K562 (cell line): ENCODE data around the gene KIF25. TPM values are rescaled to one million over a fixed set of nuclear protein-coding genes. Genes with fewer than 3 reads are reported as not detected.
"Not testable (repeated sequence)": the region's sequence is repeated elsewhere in the genome, so short reads cannot be mapped to it uniquely, and the experiment has no call there.

ENCODE experiments used
- ATAC-seq: fragments of 200-7000 bp; cut with Tn5 transposase; 3 replicates; pipeline ENCODE4 v1.9.1; 2020; ENCODE audit warnings: moderate library complexity
- BruUV-seq: library from RNA; stranded (reverse); fragments of 400-500 nt; replicated peaks from 2 replicates; lab custom pipeline; 2021; lab: Mats Ljungman, UMichigan
- CTCF ChIA-PET: fragments of 300-600 bp; formaldehyde crosslinking; extraction: SDS; loops from one replicate; lab custom pipeline; 2021; ENCODE audit warnings: low intra/inter-chr PET ratio; lab: Yijun Ruan, JAX
- POLR2A ChIA-PET: fragments of 300-600, 350-650 bp; sonication (Branson Sonifier 250); formaldehyde crosslinking; extraction: SDS; loops from one replicate; lab custom pipeline; 2021; ENCODE audit warnings: antibody characterized with exemption, inconsistent platforms; lab: Yijun Ruan, JAX
- DNase-seq, 4 experiments: peaks; one replicate each; pipeline versions ENCODE4 v3.0.0 to v3.0.0-alpha.2; 2011 to 2018; ENCODE audit warnings: low spot score in 3 of 4, mixed read lengths in 3 of 4; ENCODE audit errors: extremely low read depth in 1 of 4
- FAIRE-seq: peaks from 2 replicates; lab custom pipeline; 2011; peaks lifted over from hg19 to GRCh38; lab: Jason Lieb, UNC
- H2AFZ ChIP-seq: 2 replicates; pipeline ENCODE4 v1.6.0; 2011; ENCODE audit warnings: low read depth, low read length, control low read depth, inconsistent platforms
- H3K27ac ChIP-seq: fragments of 200-600 bp; 3 replicates; pipeline ENCODE4 v1.8.0; 2011; ENCODE audit warnings: low read depth, mild to moderate bottlenecking, control low read depth, inconsistent platforms, low read length, moderate library complexity, mixed read lengths; ENCODE audit errors: extremely low read depth
- H3K27me3 ChIP-seq, 2 experiments: fragments of 300-600 bp in 1 of 2; 2 replicates in 1 of 2; 3 replicates in 1 of 2; pipeline versions ENCODE4 v1.6.0 to v1.8.0; 2011; ENCODE audit warnings: inconsistent platforms in 2 of 2, low read length in 2 of 2, mild to moderate bottlenecking in 1 of 2, mixed read lengths in 1 of 2, moderate library complexity in 1 of 2; ENCODE audit not compliant: control insufficient read depth in 2 of 2, insufficient read depth in 2 of 2
- H3K36me3 ChIP-seq: fragments of 300-600 bp; 3 replicates; pipeline ENCODE4 v1.8.0; 2011; ENCODE audit warnings: mild to moderate bottlenecking, low read length, inconsistent platforms; ENCODE audit not compliant: control insufficient read depth, insufficient read depth
- H3K4me1 ChIP-seq, 2 experiments: fragments of 200-600 bp in 1 of 2; replicated peaks in 1 of 2; 2 replicates in 1 of 2; 3 replicates in 1 of 2; pipeline versions ENCODE4 v1.5.1 to v1.8.0; 2011; ENCODE audit warnings: inconsistent platforms in 2 of 2, low read length in 2 of 2, mild to moderate bottlenecking in 1 of 2, mixed read lengths in 1 of 2, moderate library complexity in 1 of 2; ENCODE audit not compliant: control insufficient read depth in 2 of 2, insufficient read depth in 2 of 2
- H3K4me2 ChIP-seq: 2 replicates; pipeline ENCODE4 v1.6.1; 2011; ENCODE audit warnings: low read length, control low read depth, inconsistent platforms, mixed read lengths; ENCODE audit not compliant: insufficient read depth
- H3K4me3 ChIP-seq: fragments of 200-600 bp; sonication (generic), shearing (Covaris generic); 2 replicates; pipeline ENCODE4 v1.5.1; 2016; ENCODE audit warnings: control low read depth, inconsistent platforms
- H3K79me2 ChIP-seq: fragments of 200-600 bp; 3 replicates; pipeline ENCODE4 v1.8.0; 2011; ENCODE audit warnings: low read length, inconsistent platforms; ENCODE audit not compliant: control insufficient read depth, insufficient read depth
- H3K9ac ChIP-seq, 2 experiments: 2 replicates each; pipeline versions ENCODE4 v1.6.0 to v1.6.1; 2011; ENCODE audit warnings: low read depth in 2 of 2, low read length in 2 of 2, control low read depth in 1 of 2, inconsistent platforms in 1 of 2, mild to moderate bottlenecking in 1 of 2, mixed read lengths in 1 of 2; ENCODE audit not compliant: insufficient read depth in 1 of 2
- H3K9me1 ChIP-seq: one replicate; pipeline ENCODE4 v1.6.0; 2011; ENCODE audit warnings: inconsistent platforms, mild to moderate bottlenecking, low read length, moderate library complexity; ENCODE audit not compliant: control insufficient read depth, insufficient read depth
- H3K9me3 ChIP-seq: replicated peaks from 2 replicates; pipeline ENCODE4 v1.5.1; 2011; ENCODE audit warnings: low read depth, low read length, inconsistent platforms; ENCODE audit not compliant: control insufficient read depth, insufficient read depth
- H4K20me1 ChIP-seq: replicated peaks from 2 replicates; pipeline ENCODE4 v1.6.1; 2011; ENCODE audit warnings: low read length, inconsistent platforms, mixed read lengths; ENCODE audit not compliant: control insufficient read depth, insufficient read depth
- ATF7 ChIP-seq: fragments of 450-650 bp; IDR thresholded peaks from 2 replicates; pipeline ENCODE4 v1.7.1; 2014; ENCODE audit warnings: mild to moderate bottlenecking, moderate library complexity
- MCM3 ChIP-seq: fragments of 450-650 bp; IDR thresholded peaks from 2 replicates; pipeline ENCODE4 v1.6.1; 2016
- NCOA2 ChIP-seq, 2 experiments: fragments of 450-650 bp; IDR thresholded peaks; 2 replicates each; pipeline ENCODE4 v1.6.1; 2018; ENCODE audit warnings: mild to moderate bottlenecking in 2 of 2, moderate library complexity in 1 of 2; ENCODE audit not compliant: partially characterized antibody in 2 of 2
- POLR2G ChIP-seq: fragments of 200-400 bp; formaldehyde crosslinking; IDR thresholded peaks from 2 replicates; pipeline ENCODE4 v1.6.1; 2017; ENCODE audit warnings: low read depth, mild to moderate bottlenecking, antibody characterized with exemption, low read length, moderate library complexity
- ZNF316 ChIP-seq: fragments of 450-650 bp; IDR thresholded peaks from 2 replicates; pipeline ENCODE4 v1.6.1; 2016
- ZNF780A ChIP-seq: fragments of 250-450 bp; sonication (Bioruptor Pico); IDR thresholded peaks from 2 replicates; pipeline ENCODE4 v1.5.0; 2021; ENCODE audit warnings: mild to moderate bottlenecking
- WGBS: fragments of 100-300 bp; shearing (Covaris generic); methylation state at CpG from one replicate; pipeline ENCODE4 v1.1.6; 2016; ENCODE audit warnings: low coverage, mixed read lengths; ENCODE audit not compliant: insufficient coverage; ENCODE audit errors: missing lambda C conversion rate; 5-methylcytosine and 5-hydroxymethylcytosine counted together
- in situ Hi-C: fragments of 300-500 bp; cut with MboI; formaldehyde crosslinking; loops from 4 replicates; pipeline ENCODE4 v1.15.0; 2018; ENCODE audit warnings: inconsistent platforms, mixed read lengths
- intact Hi-C: fragments of 100-400 bp; cut with micrococcal nuclease; formaldehyde crosslinking; loops from 2 replicates; pipeline ENCODE4 v1.14.2; 2022
- polyA plus RNA-seq, 8 experiments: library from polyadenylated mRNA; depleted of rRNA in 4 of 8; stranded (reverse) in 5 of 8; unstranded in 3 of 8; fragments of >200 nt; fragmentation: Nextera tagmentation in 2 of 8; fragmentation: Illumina TruSeq in 1 of 8; extraction: Ambion mirVana in 2 of 8; extraction: Trizol in 1 of 8; gene quantifications; 2 replicates each; pipeline versions ENCODE4 v1.2.1 to v1.2.3, GENCODE V29; 2011 to 2014; ENCODE audit warnings: inconsistent platforms in 1 of 8, missing spikeins in 1 of 8
- total RNA-seq, 7 experiments: library from RNA; depleted of rRNA in 6 of 7; stranded (reverse); fragments of >200 nt in 6 of 7; fragmentation: Illumina TruSeq in 2 of 7; extraction: Trizol in 2 of 7; gene quantifications; 2 replicates each; pipeline versions ENCODE4 v1.2.1 to v1.2.3, GENCODE V29; 2011 to 2021; ENCODE audit warnings: low replicate concordance in 1 of 7
- TF ChIP-seq, protein P1 (sequence below): fragments of 250-450 bp; sonication (Bioruptor Pico); IDR thresholded peaks from 2 replicates; pipeline ENCODE4 v1.5.0; 2021

KIF25 gene
- total and polyA plus RNA-seq, 9 of the 15 experiments (the other 6 are each of a cell fraction or from before 2014, with no cell fraction given), result 0.04 to 0.49 (median 0.23) TPM; not detected in 5

DNA sequence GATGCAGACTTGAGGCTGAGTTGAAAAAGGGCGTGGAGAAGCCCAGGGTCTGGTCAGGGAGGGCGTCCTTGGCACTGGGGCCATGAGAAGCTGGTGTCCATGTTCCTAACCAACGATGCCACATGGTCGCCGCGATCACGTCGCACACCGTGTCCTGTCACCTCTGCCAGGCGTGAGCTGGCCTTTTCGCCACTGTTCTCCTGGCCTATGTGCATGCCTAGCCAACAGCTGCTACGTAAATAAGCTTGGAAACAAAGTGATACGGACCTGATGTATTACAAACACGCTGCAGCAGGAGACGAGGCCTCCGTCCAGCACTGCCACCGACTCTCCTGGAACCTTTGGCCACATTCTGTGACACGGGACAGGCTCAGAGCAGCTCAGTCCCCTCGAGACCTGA, 22.0 kb upstream of the KIF25 start:
- H3K27me3 ChIP-seq, result peaks cover 13 to 22% of the 10 kb centered on the region in 2 experiments; a peak in 4 of 5 replicates
- H3K4me1 ChIP-seq, result peaks cover 0 to 8% of the 10 kb centered on the region in 2 experiments; a peak in 1 of 5 replicates
- ATAC-seq, result no peak
- 47% methylated on average over 19 of the region's 19 CpGs for WGBS
- intact Hi-C loops, result no loop called here
- no peaks in the 10 kb centered on the region for H4K20me1 ChIP-seq
- H3K9me1 ChIP-seq, result no peaks in the 10 kb centered on the region
- H2AFZ ChIP-seq, result no peak overlapping the region
- H3K9ac ChIP-seq, result 0 out of 4 replicates have a peak overlapping the region, but pooled peaks of 1 of the 2 experiments have one; percentile 40
- TF ChIP-seq ZNF316 (no peak), MCM3 (no peak), ZNF780A (no peak), NCOA2 (IDR thresholded peaks at IDR 0.05; ENCODE audit: partially characterized antibody in 2 of 2) (no peak), ATF7 (no peak), POLR2G (peak; percentile 35; the same call in 1 of the 2 replicates)
- TF ChIP-seq, protein P1, sequence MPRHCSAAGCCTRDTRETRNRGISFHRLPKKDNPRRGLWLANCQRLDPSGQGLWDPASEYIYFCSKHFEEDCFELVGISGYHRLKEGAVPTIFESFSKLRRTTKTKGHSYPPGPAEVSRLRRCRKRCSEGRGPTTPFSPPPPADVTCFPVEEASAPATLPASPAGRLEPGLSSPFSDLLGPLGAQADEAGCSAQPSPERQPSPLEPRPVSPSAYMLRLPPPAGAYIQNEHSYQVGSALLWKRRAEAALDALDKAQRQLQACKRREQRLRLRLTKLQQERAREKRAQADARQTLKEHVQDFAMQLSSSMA, result no peak
- FAIRE-seq, result no peak
- POLR2A ChIA-PET, result no interaction called here
- no peak overlapping the region for H3K4me2 ChIP-seq
- DNase-seq, result no peak
- peaks cover 4% of the 10 kb centered on the region; the same call in 1 of the 3 replicates for H3K36me3 ChIP-seq
- H3K27ac ChIP-seq, result no peak overlapping the region
- no TSS peak for BruUV-seq
- in situ Hi-C loops, result no loop called here
- H3K79me2 ChIP-seq, result no peaks in the 10 kb centered on the region
- H3K9me3 ChIP-seq, result no peaks in the 10 kb centered on the region
- CTCF ChIA-PET, result no interaction called here
- H3K4me3 ChIP-seq, result no peak overlapping the region

DNA sequence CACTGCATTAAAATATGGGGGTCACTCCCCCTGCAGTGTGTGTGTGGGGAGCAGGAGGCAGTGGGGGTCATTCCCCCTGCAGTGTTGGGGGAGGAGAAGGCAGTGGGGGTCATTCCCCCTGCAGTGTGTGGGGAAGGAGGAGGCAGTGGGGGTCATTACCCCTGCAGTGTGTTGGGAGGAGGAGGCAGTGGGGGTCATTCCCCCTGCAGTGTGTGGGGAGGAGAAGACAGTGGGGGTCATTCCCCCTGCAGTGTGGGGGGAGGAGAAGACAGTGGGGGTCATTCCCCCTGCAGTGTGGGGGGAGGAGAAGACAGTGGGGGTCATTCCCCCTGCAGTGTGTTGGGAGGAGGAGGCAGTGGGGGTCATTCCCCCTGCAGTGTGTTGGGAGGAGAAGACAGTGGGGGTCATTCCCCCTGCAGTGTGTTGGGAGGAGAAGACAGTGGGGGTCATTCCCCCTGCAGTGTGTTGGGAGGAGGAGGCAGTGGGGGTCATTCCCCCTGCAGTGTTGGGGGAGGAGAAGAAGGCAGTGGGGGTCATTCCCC, 21.3 kb upstream of the KIF25 start:
- in situ Hi-C loops, POLR2A ChIA-PET, H3K4me1 ChIP-seq, H3K36me3 ChIP-seq, H2AFZ ChIP-seq, DNase-seq, H3K9me1 ChIP-seq, CTCF ChIA-PET, BruUV-seq, H4K20me1 ChIP-seq, H3K79me2 ChIP-seq, H3K4me3 ChIP-seq, intact Hi-C loops, ATAC-seq, H3K4me2 ChIP-seq, H3K27ac ChIP-seq, FAIRE-seq, H3K9ac ChIP-seq, H3K9me3 ChIP-seq: not testable (repeated sequence)
- H3K27me3 ChIP-seq, result peaks cover 19 to 22% of the 10 kb centered on the region in 2 experiments
